ENCODE results near the gene CDH4. TPM values are rescaled to one million over a fixed set of nuclear protein-coding genes. Genes with fewer than 3 reads are reported as not detected.

CDH4 gene
- total RNA-seq, 1 experiment from 2014 or later, result not detected

GRCh38 chr20:61426352-61426751, 174.3 kb downstream of the CDH4 start:
- no TSS peak for BruUV-seq (replicated peaks)
- Histone ChIP-seq H4K20me1 (ENCODE audit: insufficient read depth) (no peaks in the 10 kb centered on the region), H3K36me3 (ENCODE audit: low read depth) (no peaks in the 10 kb centered on the region), H3K9me2 (ENCODE audit: insufficient read depth) (no peaks in the 10 kb centered on the region; the same call in 1 of the 2 replicates), H3F3A (ENCODE audit: insufficient read depth, low read depth) (peaks cover 7% of the 10 kb centered on the region; the same call in 1 of the 2 replicates), H3K27me3 (ENCODE audit: insufficient read depth, low read depth) (peaks cover 54% of the 10 kb centered on the region), H2AFZ (no peak overlapping the region), H3K4me2 (no peak overlapping the region), H3K27ac (no peak overlapping the region), H3K9me3 (ENCODE audit: insufficient read depth, low read depth) (no peaks in the 10 kb centered on the region), H3K4me3 (no peak overlapping the region), H3K79me2 (ENCODE audit: low read depth) (no peaks in the 10 kb centered on the region), H3K4me1 (replicated peaks; ENCODE audit: insufficient read depth) (no peaks in the 10 kb centered on the region)
- ChIA-PET CTCF (no interaction called here), POLR2A (ENCODE audit: unreplicated experiment) (no interaction called here)
- no peak for TF ChIP-seq EZH2 (IDR thresholded peaks at IDR 0.05; ENCODE audit: low read depth)
- no peak for TF ChIP-seq CTCF (conservative IDR thresholded peaks at IDR 0.05)
- no peak for DNase-seq
- intact Hi-C loops (cut with micrococcal nuclease; ENCODE audit: unreplicated experiment), result no loop called here

GRCh38 chr20:61429458-61430227, 177.6 kb downstream of the CDH4 start:
- H3K4me2 ChIP-seq, result no peak overlapping the region
- no peak for DNase-seq
- H3K27ac ChIP-seq, result no peak overlapping the region
- no peaks in the 10 kb centered on the region for H3K79me2 ChIP-seq (ENCODE audit: low read depth)
- intact Hi-C loops (cut with micrococcal nuclease; ENCODE audit: unreplicated experiment), result no loop called here
- no peak overlapping the region for H2AFZ ChIP-seq
- H3K9me2 ChIP-seq (ENCODE audit: insufficient read depth), result no peaks in the 10 kb centered on the region; the same call in 1 of the 2 replicates
- no peaks in the 10 kb centered on the region for H4K20me1 ChIP-seq (ENCODE audit: insufficient read depth)
- H3K9me3 ChIP-seq (ENCODE audit: insufficient read depth, low read depth), result no peaks in the 10 kb centered on the region
- H3K4me3 ChIP-seq, result no peak overlapping the region
- BruUV-seq (replicated peaks), result no TSS peak
- H3F3A ChIP-seq (ENCODE audit: insufficient read depth, low read depth), result no peaks in the 10 kb centered on the region
- ChIA-PET CTCF (no interaction called here), POLR2A (ENCODE audit: unreplicated experiment) (no interaction called here)
- TF ChIP-seq CTCF (conservative IDR thresholded peaks at IDR 0.05) (no peak), EZH2 (IDR thresholded peaks at IDR 0.05; ENCODE audit: low read depth) (no peak)
- peaks cover 66% of the 10 kb centered on the region for H3K27me3 ChIP-seq (ENCODE audit: insufficient read depth, low read depth)
- no peaks in the 10 kb centered on the region for H3K36me3 ChIP-seq (ENCODE audit: low read depth)
- no peaks in the 10 kb centered on the region for H3K4me1 ChIP-seq (replicated peaks; ENCODE audit: insufficient read depth)

DNA sequence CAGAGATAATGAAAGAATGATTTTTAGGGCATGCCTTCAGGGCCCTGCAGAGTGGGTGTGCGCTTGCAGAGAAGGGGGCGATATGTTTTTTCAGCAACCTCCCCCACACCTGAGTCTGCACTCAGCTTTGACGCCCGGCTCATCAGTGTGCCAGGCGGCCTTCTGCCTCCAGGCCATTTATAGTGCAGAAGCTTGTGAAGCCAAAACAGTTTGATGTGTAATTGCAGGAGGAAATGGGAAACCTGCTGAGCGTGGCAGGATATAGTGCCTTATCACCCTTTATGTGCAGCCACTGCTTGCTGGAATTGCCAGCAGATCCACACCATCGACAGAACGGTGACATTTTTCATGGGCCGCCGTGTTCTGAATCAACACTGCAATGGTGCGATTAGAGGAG, 178.2 kb downstream of the CDH4 start:
- intact Hi-C loops (cut with micrococcal nuclease; ENCODE audit: unreplicated experiment), result no loop called here

More for the DNA sequence above, 178.2 kb downstream of the CDH4 start:
- Histone ChIP-seq H3K27ac (no peak overlapping the region), H3K4me2 (no peak overlapping the region), H3F3A (ENCODE audit: insufficient read depth, low read depth) (no peaks in the 10 kb centered on the region), H3K9me3 (ENCODE audit: insufficient read depth, low read depth) (no peaks in the 10 kb centered on the region), H3K27me3 (ENCODE audit: insufficient read depth, low read depth) (peaks cover 72% of the 10 kb centered on the region), H4K20me1 (ENCODE audit: insufficient read depth) (no peaks in the 10 kb centered on the region), H3K79me2 (ENCODE audit: low read depth) (no peaks in the 10 kb centered on the region), H3K36me3 (ENCODE audit: low read depth) (no peaks in the 10 kb centered on the region), H3K4me3 (no peak overlapping the region), H2AFZ (no peak overlapping the region), H3K4me1 (replicated peaks; ENCODE audit: insufficient read depth) (no peaks in the 10 kb centered on the region), H3K9me2 (ENCODE audit: insufficient read depth) (no peaks in the 10 kb centered on the region; the same call in 1 of the 2 replicates)
- BruUV-seq (replicated peaks), result no TSS peak
- POLR2A ChIA-PET (ENCODE audit: unreplicated experiment), result no interaction called here
- CTCF ChIA-PET, result no interaction called here
- DNase-seq, result no peak
- TF ChIP-seq CTCF (conservative IDR thresholded peaks at IDR 0.05), result no peak
